Adrenal gland (tissue), 12 donors: ENCODE data around the gene CKM. TPM values are rescaled to one million over a fixed set of nuclear protein-coding genes. Genes with fewer than 3 reads are reported as not detected.
"Not testable (repeated sequence)": the region's sequence is repeated elsewhere in the genome, so short reads cannot be mapped to it uniquely, and the experiment has no call there.

Experiments used
- DNase-seq, 7 donors: peaks; one replicate each; pipeline ENCODE4 v3.0.0-alpha.2; 2019 to 2020
- H3K27ac ChIP-seq, 5 donors: fragments of 200-600 bp; sonication (generic) in 4 of 5; 1 replicate in 3 of 5; 2 replicates in 2 of 5; pipeline versions ENCODE4 v1.5.1 to v1.8.0; 2016 to 2020; ENCODE audit warnings: mild to moderate bottlenecking in 1 of 5
- H3K27me3 ChIP-seq: fragments of 200-600 bp; 2 replicates; pipeline ENCODE4 v1.8.0; 2021
- H3K36me3 ChIP-seq, 2 donors: fragments of 200-600 bp; replicated peaks in 1 of 2; 1 replicate in 1 of 2; 2 replicates in 1 of 2; pipeline versions ENCODE4 v1.5.1 to v1.8.0; 2018 to 2022
- H3K4me1 ChIP-seq, 2 donors: fragments of 200-600 bp; replicated peaks in 1 of 2; 1 replicate in 1 of 2; 2 replicates in 1 of 2; pipeline versions ENCODE4 v1.5.1 to v1.8.0; 2018 to 2021
- H3K4me3 ChIP-seq, 4 donors: fragments of 200-600 bp; sonication (generic) in 3 of 4; one replicate each; pipeline ENCODE4 v1.5.1; 2016 to 2018
- H3K9me3 ChIP-seq, 3 donors: fragments of 200-600 bp; sonication (generic) in 1 of 3; replicated peaks in 1 of 3; 1 replicate in 2 of 3; 2 replicates in 1 of 3; pipeline versions ENCODE4 v1.5.1 to v1.8.0; 2016 to 2021
- CTCF ChIP-seq, 6 experiments: fragments of 450-650 bp in 4 of 6; fragments of 200-600 bp in 2 of 6; sonication (generic) in 1 of 6; IDR thresholded peaks; 1 replicate in 5 of 6; 2 replicates in 1 of 6; pipeline versions ENCODE4 v1.5.1 to v1.8.0; 2016 to 2021; ENCODE audit warnings: antibody characterized with exemption in 6 of 6, mild to moderate bottlenecking in 2 of 6, moderate library complexity in 1 of 6
- POLR2A ChIP-seq, 2 donors: fragments of 450-650 bp; IDR thresholded peaks; one replicate each; pipeline ENCODE4 v1.6.1; 2017; ENCODE audit warnings: antibody characterized with exemption in 2 of 2, mild to moderate bottlenecking in 2 of 2, moderate library complexity in 1 of 2
- WGBS, 4 donors: extraction: QIAGEN DNeasy Blood & Tissue Kit in 2 of 4; methylation state at CpG; one replicate each; pipeline versions ENCODE4 v1.1.5 to v1.1.7; 2013 to 2017; 5-methylcytosine and 5-hydroxymethylcytosine counted together
- intact Hi-C, 2 donors: fragments of 100-400 bp; cut with DNase I; formaldehyde crosslinking; loops; one replicate each; pipeline versions ENCODE4 v1.14.1 to v1.15.0; 2022 to 2023
- polyA plus RNA-seq, 3 donors: library from polyadenylated mRNA; stranded (reverse); fragments of 200-250 nt in 2 of 3; fragments of 350-450 nt in 1 of 3; fragmentation: Illumina TruSeq in 1 of 3; extraction: RNeasy Lipid Tissue Mini Kit (QIAGEN cat#74804) in 1 of 3; gene quantifications; one replicate each; pipeline ENCODE4 v1.2.3, GENCODE V29; 2013 to 2014
- total RNA-seq, 9 donors: library from RNA; depleted of rRNA in 4 of 9; stranded (reverse); fragments of >200 nt in 4 of 9; fragments of 120-200 nt in 1 of 9; fragmentation: NEBNext Ultra II Directional in 1 of 9; extraction: Animal tissue kit (Norgen Biotek cat#: 25700) in 1 of 9; gene quantifications; one replicate each; pipeline versions ENCODE4 v1.1.0 to v1.2.4, GENCODE V29; 2013 to 2023
- donor health status: healthy with polysubstance abuse.
- donor health status: Bipolar disorder and iron deficiency.
- donor health status: DM: yes; HTN: yes; CAD: no.
- donor health status: DM: no; HTN: no; CAD: no.
- donor health status: DM: no; HTN: no; CAD: no.
- donor health status: DM: yes; HTN: yes; CAD: no.

Gene CKM
- total and polyA plus RNA-seq, 12 donors: 0.33 to 51.3 (median 1.4) TPM; not detected in 6

GRCh38 chr19:45271098-45271734 lies 51.5 kb downstream of the CKM start:
- H3K9me3 ChIP-seq: no peaks in the 10 kb centered on the region
- peak overlapping the region in 1 of 5 donors; percentile 20 for H3K27ac ChIP-seq
- no peak for DNase-seq
- intact Hi-C loops: no loop called here
- peaks cover 0 to 14% of the 10 kb centered on the region in 2 donors for H3K4me1 ChIP-seq
- 70 to 88% (median 76%) methylated on average over 11 to 21 of the region's 21 CpGs for WGBS, 4 donors
- peaks cover 0 to 45% of the 10 kb centered on the region in 2 donors for H3K36me3 ChIP-seq
- no peaks in the 10 kb centered on the region for H3K27me3 ChIP-seq
- no peak for TF ChIP-seq POLR2A (IDR thresholded peaks at IDR 0.05)
- no peak for TF ChIP-seq CTCF (IDR thresholded peaks at IDR 0.05)
- no peak overlapping the region for H3K4me3 ChIP-seq

- 95 to 98% (median 96%) methylated on average over 5 to 13 of the region's 13 CpGs for WGBS, 4 donors
- H3K27me3 ChIP-seq, H3K27ac ChIP-seq, DNase-seq, H3K4me3 ChIP-seq, intact Hi-C loops, H3K9me3 ChIP-seq: not testable (repeated sequence)
- Histone ChIP-seq H3K36me3 (peaks cover 0 to 42% of the 10 kb centered on the region in 2 donors), H3K4me1 (peaks cover 0 to 14% of the 10 kb centered on the region in 2 donors)
Observed at GRCh38 chr19:45269939-45270338, 52.7 kb downstream of the CKM start.

GRCh38 chr19:45267296-45267695 lies 55.4 kb downstream of the CKM start:
- TF ChIP-seq POLR2A (IDR thresholded peaks at IDR 0.05) (no peak), CTCF (IDR thresholded peaks at IDR 0.05) (no peak)
- intact Hi-C loops: no loop called here
- Histone ChIP-seq H3K9me3 (no peaks in the 10 kb centered on the region), H3K27ac (no peak overlapping the region), H3K36me3 (peaks cover 0 to 35% of the 10 kb centered on the region in 2 donors), H3K4me1 (peaks cover 0 to 10% of the 10 kb centered on the region in 2 donors), H3K4me3 (no peak overlapping the region), H3K27me3 (no peaks in the 10 kb centered on the region)
- 88 to 95% (median 91%) methylated on average over 4 to 12 of the region's 12 CpGs for WGBS, 4 donors
- DNase-seq: no peak

GRCh38 chr19:45265375-45265774 lies 57.3 kb downstream of the CKM start:
- Histone ChIP-seq H3K9me3 (no peaks in the 10 kb centered on the region), H3K27me3 (no peaks in the 10 kb centered on the region), H3K36me3 (peaks cover 0 to 21% of the 10 kb centered on the region in 2 donors), H3K4me1 (no peaks in the 10 kb centered on the region), H3K27ac (no peak overlapping the region), H3K4me3 (no peak overlapping the region)
- no peak for DNase-seq
- intact Hi-C loops: no loop called here
- 89 to 94% (median 92%) methylated on average over 5 of the region's 5 CpGs for WGBS, 4 donors
- TF ChIP-seq POLR2A (IDR thresholded peaks at IDR 0.05) (no peak), CTCF (IDR thresholded peaks at IDR 0.05) (no peak)

- 89 to 95% (median 94%) methylated on average over 16 to 19 of the region's 19 CpGs for WGBS, 4 donors
- H3K36me3 ChIP-seq: peaks cover 0 to 21% of the 10 kb centered on the region in 2 donors
Observed at GRCh38 chr19:45264781-45265317, 57.8 kb downstream of the CKM start.

More at GRCh38 chr19:45264781-45265317, 57.8 kb downstream of the CKM start:
- no peak for DNase-seq
- Histone ChIP-seq H3K4me1 (no peaks in the 10 kb centered on the region), H3K27ac (no peak overlapping the region), H3K4me3 (no peak overlapping the region), H3K9me3 (no peaks in the 10 kb centered on the region), H3K27me3 (no peaks in the 10 kb centered on the region)
- intact Hi-C loops: no loop called here
- TF ChIP-seq POLR2A (IDR thresholded peaks at IDR 0.05) (no peak), CTCF (IDR thresholded peaks at IDR 0.05) (no peak)
